Brain microvascular endothelial cell (primary cell): ENCODE data around the gene DHRS1.

Source experiments
- DNase-seq: peaks from one replicate; pipeline ENCODE4 v3.0.0-alpha.2; 2020
- H3K27ac ChIP-seq: fragments of 250-450 bp; sonication (Bioruptor Pico); 2 replicates; pipeline ENCODE4 v1.5.1; 2020; ENCODE audit warnings: mild to moderate bottlenecking, moderate library complexity
- H3K27me3 ChIP-seq: fragments of 250-450 bp; sonication (Bioruptor Pico); replicated peaks from 2 replicates; pipeline ENCODE4 v1.5.1; 2020; ENCODE audit warnings: mild to moderate bottlenecking
- H3K36me3 ChIP-seq: fragments of 250-450 bp; sonication (Bioruptor Pico); replicated peaks from 2 replicates; pipeline ENCODE4 v1.5.1; 2020; ENCODE audit warnings: mild to moderate bottlenecking
- H3K4me3 ChIP-seq: 2 replicates; pipeline ENCODE4 v1.5.1; 2011; ENCODE audit warnings: low read depth, mild to moderate bottlenecking, control low read depth, low read length, moderate library complexity
- CTCF ChIP-seq: IDR thresholded peaks from 2 replicates; pipeline ENCODE4 v1.5.1; 2011; ENCODE audit warnings: low read depth, mild to moderate bottlenecking, moderate library complexity, low read length, control low read depth, inconsistent platforms; ENCODE audit errors: missing control alignments
- in situ Hi-C: cut with HindIII; loops from 2 replicates; pipeline ENCODE4 v1.10.0; 2017; ENCODE audit warnings: low sequenced_read_pairs, low pct_ligation_motif_present

DHRS1 gene

DNA sequence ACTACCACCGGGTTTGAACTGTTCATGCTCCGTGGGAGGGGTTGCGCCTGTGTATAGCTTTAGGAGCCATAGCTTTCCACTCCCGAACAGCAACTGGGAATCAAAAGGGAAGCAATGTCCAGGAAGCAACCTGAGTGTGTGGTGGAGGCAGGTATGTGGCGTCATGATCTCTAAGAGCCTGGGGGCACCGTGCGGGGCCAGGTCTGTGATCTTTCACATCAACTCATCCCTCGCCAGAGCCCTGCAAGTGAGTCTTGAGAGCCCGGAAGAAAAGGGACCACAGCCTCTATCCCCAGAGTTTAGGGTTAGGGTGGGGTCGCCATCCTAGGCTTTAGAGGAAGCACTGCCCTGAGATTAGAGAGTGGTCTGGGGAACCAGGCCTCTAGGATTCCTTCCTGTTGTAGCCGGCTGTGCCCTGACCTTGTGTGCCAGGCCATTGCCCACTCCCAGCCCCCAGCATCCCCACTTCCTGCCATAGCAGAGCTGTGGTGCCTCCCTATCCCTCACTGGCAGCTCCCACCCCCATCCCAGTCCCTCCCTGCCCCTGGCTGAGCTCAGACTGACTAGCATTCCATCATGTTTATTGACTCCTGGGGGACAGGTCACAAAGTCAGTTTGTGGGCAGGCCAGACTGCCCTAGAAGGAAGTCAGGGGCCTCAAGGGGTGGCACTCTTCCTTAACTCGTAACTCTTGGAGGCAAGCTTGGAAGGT is 36.0 kb upstream of the DHRS1 start:
- in situ Hi-C loops, result loop anchor here (10.0 kb wide), 1 partner anchor 99 kb away; no protein-coding TSS in a partner anchor
- H3K27me3 ChIP-seq, result peaks cover 11% of the 10 kb centered on the region
- H3K27ac ChIP-seq, result no peak overlapping the region
- no peak for TF ChIP-seq CTCF
- no peak overlapping the region for H3K4me3 ChIP-seq
- no peaks in the 10 kb centered on the region for H3K36me3 ChIP-seq
- DNase-seq, result no peak

DNA sequence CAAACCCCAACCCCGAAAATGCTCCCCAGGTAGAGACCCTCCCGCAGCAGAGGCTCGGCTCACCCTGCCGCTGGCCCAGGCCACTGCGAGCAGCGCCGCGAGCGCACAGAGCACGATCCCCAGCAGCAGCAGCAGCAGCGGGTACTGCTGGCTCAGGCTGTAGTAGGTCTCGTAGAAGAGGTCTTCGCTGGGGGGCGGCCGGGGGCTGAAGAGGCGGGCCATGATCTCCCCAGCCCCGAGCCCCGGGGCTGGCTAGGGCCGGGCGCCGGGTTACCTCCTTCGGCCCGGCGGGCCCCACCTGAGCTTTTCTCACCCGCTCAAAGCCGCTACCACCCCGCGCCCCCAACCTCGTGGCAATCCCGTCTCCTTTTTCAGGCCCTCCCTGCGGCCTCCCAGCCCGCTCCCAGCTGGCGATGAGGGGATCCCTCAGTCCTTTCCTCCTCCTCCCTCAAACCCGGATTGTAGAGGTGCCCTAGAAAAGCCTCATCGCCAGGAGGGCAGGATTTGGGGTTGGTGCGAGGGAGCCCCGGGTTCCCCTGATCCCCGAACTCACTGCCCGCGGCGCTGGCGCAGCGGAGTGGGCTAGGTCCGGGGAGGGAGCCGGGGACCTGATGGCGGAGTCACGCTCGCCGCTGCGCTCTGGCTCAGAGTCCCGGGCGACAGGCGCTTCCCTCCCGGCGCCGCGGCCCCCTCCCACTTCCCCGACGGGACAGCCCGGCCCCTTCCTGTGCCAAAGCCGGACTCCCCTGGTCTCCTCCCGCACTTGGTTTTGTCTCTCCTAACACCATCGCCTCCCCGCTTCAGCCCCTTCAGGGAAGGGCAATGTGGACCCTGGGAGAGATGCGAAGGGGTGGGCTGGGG is 35.1 kb upstream of the DHRS1 start, which contains the start of gene ADCY4:
Gene ADCY4, minus strand, starts transcription at position 641 of the 861 bp plus-strand sequence. Its CDS starts 419 bp downstream, at position 222.
- in situ Hi-C loops, result loop anchor here (10.0 kb wide), 1 partner anchor 100 kb away; no protein-coding TSS in a partner anchor
- no peak for TF ChIP-seq CTCF
- H3K27me3 ChIP-seq, result peaks cover 10% of the 10 kb centered on the region
- H3K4me3 ChIP-seq, result peak within 1 kb of the TSS; percentile 40
- no peak within 1 kb of the TSS for H3K27ac ChIP-seq
- no peak for DNase-seq
- H3K36me3 ChIP-seq, result no peaks in the 10 kb centered on the region

- peak; percentile 42 for DNase-seq
- in situ Hi-C loops, result loop anchor here (10.0 kb wide), 1 partner anchor 102 kb away; no protein-coding TSS in a partner anchor
- peak; percentile 84 for TF ChIP-seq CTCF
- peak overlapping the region; percentile 32 for H3K4me3 ChIP-seq
- H3K36me3 ChIP-seq, result no peaks in the 10 kb centered on the region
- no peaks in the 10 kb centered on the region for H3K27me3 ChIP-seq
- no peak overlapping the region for H3K27ac ChIP-seq
Measured at GRCh38 chr14:24332268-24332993, 32.9 kb upstream of the DHRS1 start.

DNA sequence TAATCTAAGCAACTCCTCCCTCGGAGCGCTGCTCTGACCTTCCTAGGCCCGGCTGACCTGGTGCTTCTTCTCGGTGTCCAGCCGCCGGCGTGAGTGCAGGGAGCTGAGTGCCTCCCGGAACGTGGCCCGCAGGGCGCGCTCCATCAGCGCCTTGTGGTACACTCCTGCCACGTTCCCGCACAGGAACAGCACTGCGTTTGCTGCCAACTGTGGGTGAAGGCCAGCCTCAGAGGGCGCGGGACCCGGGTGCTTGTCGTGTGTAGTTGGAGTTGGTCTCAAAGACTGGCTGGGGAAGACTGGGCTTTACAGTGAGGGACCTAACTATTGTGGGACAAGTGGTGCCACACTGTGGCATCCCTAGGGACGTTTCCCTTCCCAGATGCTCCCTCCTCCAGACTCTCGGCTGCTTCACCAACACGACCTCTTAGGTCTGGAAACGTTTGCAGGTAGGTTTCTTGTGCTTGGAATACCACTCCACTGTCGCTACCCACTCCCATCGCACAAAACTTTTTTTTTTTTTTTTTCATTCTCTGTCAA is 32.2 kb upstream of the DHRS1 start:
- H3K36me3 ChIP-seq, result no peaks in the 10 kb centered on the region
- no peak overlapping the region for H3K27ac ChIP-seq
- DNase-seq, result no peak
- in situ Hi-C loops, result loop anchor here (10.0 kb wide), 1 partner anchor 103 kb away; no protein-coding TSS in a partner anchor
- no peak for TF ChIP-seq CTCF
- H3K27me3 ChIP-seq, result no peaks in the 10 kb centered on the region
- H3K4me3 ChIP-seq, result no peak overlapping the region

GRCh38 chr14:24330973-24331674 is 31.5 kb upstream of the DHRS1 start:
- Histone ChIP-seq H3K27me3 (no peaks in the 10 kb centered on the region), H3K4me3 (no peak overlapping the region), H3K36me3 (no peaks in the 10 kb centered on the region), H3K27ac (no peak overlapping the region)
- TF ChIP-seq CTCF, result no peak
- no peak for DNase-seq
- in situ Hi-C loops, result loop anchor here (10.0 kb wide), 1 partner anchor 104 kb away; no protein-coding TSS in a partner anchor
